Esophagus muscularis mucosa (tissue), 4 donors: ENCODE measurements around the gene GPR4. TPM values are rescaled to one million over a fixed set of nuclear protein-coding genes. Genes with fewer than 3 reads are reported as not detected.

Source experiments
- DNase-seq: peaks from one replicate; pipeline ENCODE4 v3.0.0-alpha.2; 2017; ENCODE audit errors: extremely low spot score
- H3K27ac ChIP-seq, 4 donors: fragments of 200-600 bp; sonication (generic); replicated peaks in 1 of 4; 1 replicate in 3 of 4; 2 replicates in 1 of 4; pipeline ENCODE4 v1.5.1; 2016 to 2019; ENCODE audit warnings: mild to moderate bottlenecking in 1 of 4
- H3K27me3 ChIP-seq, 4 donors: fragments of 200-600 bp; sonication (generic); one replicate each; pipeline versions ENCODE4 v1.5.1 to v1.6.0; 2016 to 2019
- H3K36me3 ChIP-seq, 4 donors: fragments of 200-600 bp; sonication (generic); one replicate each; pipeline ENCODE4 v1.5.1; 2016 to 2019
- H3K4me1 ChIP-seq, 4 donors: fragments of 200-600 bp; sonication (generic); one replicate each; pipeline ENCODE4 v1.5.1; 2016 to 2019
- H3K4me3 ChIP-seq, 4 donors: fragments of 200-600 bp; sonication (generic); 1 replicate in 2 of 4; 2 replicates in 2 of 4; pipeline ENCODE4 v1.5.1; 2016 to 2019; ENCODE audit warnings: mild to moderate bottlenecking in 4 of 4, moderate library complexity in 1 of 4
- H3K9me3 ChIP-seq, 4 donors: fragments of 200-600 bp; sonication (generic); 1 replicate in 3 of 4; 2 replicates in 1 of 4; pipeline ENCODE4 v1.5.1; 2016 to 2019
- CTCF ChIP-seq, 3 experiments: fragments of 200-600 bp in 2 of 3; fragments of 450-650 bp in 1 of 3; sonication (generic) in 2 of 3; IDR thresholded peaks; one replicate each; pipeline ENCODE4 v1.5.1; 2017 to 2019; ENCODE audit warnings: antibody characterized with exemption in 3 of 3, mild to moderate bottlenecking in 2 of 3, moderate library complexity in 1 of 3
- EP300 ChIP-seq: sonication (generic); formaldehyde crosslinking; IDR thresholded peaks from one replicate; pipeline ENCODE4 v1.6.1; 2017; ENCODE audit warnings: antibody characterized with exemption
- POLR2A ChIP-seq: fragments of 450-650 bp; IDR thresholded peaks from one replicate; pipeline ENCODE4 v1.6.1; 2017; ENCODE audit warnings: antibody characterized with exemption, moderate library complexity, mild to moderate bottlenecking, low read depth
- POLR2AphosphoS5 ChIP-seq, 2 donors: sonication (generic); formaldehyde crosslinking; IDR thresholded peaks; one replicate each; pipeline ENCODE4 v1.6.1; 2017; ENCODE audit warnings: antibody characterized with exemption in 2 of 2
- WGBS: methylation state at CpG from one replicate; pipeline ENCODE4 v1.1.5; 2018; 5-methylcytosine and 5-hydroxymethylcytosine counted together
- intact Hi-C: fragments of 100-400 bp; cut with DNase I; formaldehyde crosslinking; loops from one replicate; pipeline ENCODE4 v1.15.1; 2023
- total RNA-seq, 4 donors: library from RNA; depleted of rRNA; stranded (reverse); fragments of >200 nt; gene quantifications; one replicate each; pipeline versions ENCODE4 v1.1.0 to v1.2.1, GENCODE V29; 2016

Gene GPR4
- total RNA-seq, 4 donors from 2014 or later = 0.42 to 6.6 (median 4.8) TPM

GRCh38 chr19:45585158-45585577, 16.8 kb downstream of the GPR4 start:
- Histone ChIP-seq H3K4me3 (peak overlapping the region; percentile 69 to 87 (median 76)), H3K36me3 (peaks cover 0 to 38% (median 0%) of the 10 kb centered on the region in 4 donors), H3K4me1 (peaks cover 12 to 22% (median 17%) of the 10 kb centered on the region in 4 donors), H3K27me3 (peaks cover 0 to under 1% (median 0%) of the 10 kb centered on the region in 4 donors), H3K27ac (peak overlapping the region; percentile 96 to 98 (median 96)), H3K9me3 (no peaks in the 10 kb centered on the region)
- WGBS = 24% methylated on average over 7 of the region's 7 CpGs
- intact Hi-C loops = no loop called here
- TF ChIP-seq CTCF (IDR thresholded peaks at IDR 0.05) = no peak
- no peak for TF ChIP-seq EP300
- TF ChIP-seq POLR2A = no peak
- no peak for TF ChIP-seq POLR2AphosphoS5 (IDR thresholded peaks at IDR 0.05)
- DNase-seq = no peak

- peaks cover 12 to 22% (median 17%) of the 10 kb centered on the region in 4 donors for H3K4me1 ChIP-seq
- intact Hi-C loops = no loop called here
- H3K4me3 ChIP-seq = peak within 1 kb of the TSS; percentile 69 to 87 (median 76)
- peaks cover 0 to 31% (median 0%) of the 10 kb centered on the region in 4 donors for H3K36me3 ChIP-seq
- peak; percentile 100 for DNase-seq
- peak within 1 kb of the TSS; percentile 96 to 98 (median 96) for H3K27ac ChIP-seq
- H3K27me3 ChIP-seq = no peaks in the 10 kb centered on the region
- no peak for TF ChIP-seq POLR2A
- peak in 1 of 3 experiments; percentile 24 for TF ChIP-seq CTCF (IDR thresholded peaks at IDR 0.05)
- peak; percentile 98 for TF ChIP-seq EP300
- TF ChIP-seq POLR2AphosphoS5 (IDR thresholded peaks at IDR 0.05) = peak; percentile 89 to 97
- no peaks in the 10 kb centered on the region for H3K9me3 ChIP-seq
- 0% methylated on average over 48 of the region's 63 CpGs for WGBS
Measured at GRCh38 chr19:45584332-45585157, 17.5 kb downstream of the GPR4 start, which contains the start of gene OPA3. OPA3 (minus strand) TSS chr19:45584802; CDS start chr19:45584764, 38 bp downstream.

GRCh38 chr19:45581576-45581975, 20.4 kb downstream of the GPR4 start:
- intact Hi-C loops = no loop called here
- Histone ChIP-seq H3K9me3 (no peaks in the 10 kb centered on the region), H3K36me3 (peaks cover 0 to 9% (median 0%) of the 10 kb centered on the region in 4 donors), H3K27me3 (no peaks in the 10 kb centered on the region), H3K27ac (no peak overlapping the region), H3K4me1 (peaks cover 33 to 49% (median 41%) of the 10 kb centered on the region in 4 donors), H3K4me3 (no peak overlapping the region)
- DNase-seq = no peak
- TF ChIP-seq POLR2AphosphoS5 (IDR thresholded peaks at IDR 0.05) (no peak), CTCF (IDR thresholded peaks at IDR 0.05) (no peak), POLR2A (no peak), EP300 (no peak)
- 88% methylated on average over 7 of the region's 7 CpGs for WGBS

DNA sequence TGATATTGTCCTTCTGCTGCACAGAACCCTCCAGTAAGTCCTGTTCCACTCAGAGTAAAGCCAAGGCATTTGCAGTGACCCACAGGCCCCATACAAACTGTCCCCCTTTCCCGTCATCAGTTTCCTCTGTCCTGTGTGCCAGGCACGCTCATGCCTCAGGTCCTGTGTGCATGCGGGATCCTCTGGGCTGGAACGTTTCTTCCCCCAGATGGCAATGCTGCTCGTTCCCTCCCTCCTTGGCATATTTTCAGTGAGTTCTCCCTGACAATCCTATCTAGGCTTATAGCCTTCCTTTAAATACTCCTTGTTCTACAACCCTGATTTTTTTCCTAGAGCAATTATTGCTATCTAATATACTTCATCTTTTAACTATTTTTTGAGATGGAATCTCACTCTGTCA, 23.2 kb downstream of the GPR4 start:
- no peaks in the 10 kb centered on the region for H3K27me3 ChIP-seq
- no peaks in the 10 kb centered on the region for H3K9me3 ChIP-seq
- 57% methylated on average over 5 of the region's 5 CpGs for WGBS
- peaks cover 0 to 4% (median 0%) of the 10 kb centered on the region in 4 donors for H3K36me3 ChIP-seq
- H3K27ac ChIP-seq = peak overlapping the region in 2 of 4 donors; percentile 31 to 73
- H3K4me3 ChIP-seq = no peak overlapping the region
- no peak for DNase-seq
- TF ChIP-seq CTCF (IDR thresholded peaks at IDR 0.05) (no peak), EP300 (no peak), POLR2AphosphoS5 (IDR thresholded peaks at IDR 0.05) (no peak), POLR2A (no peak)
- peaks cover 35 to 55% (median 41%) of the 10 kb centered on the region in 4 donors for H3K4me1 ChIP-seq
- intact Hi-C loops = loop anchor here (5.0 kb wide), 1 partner anchor 52 kb away; no protein-coding TSS in a partner anchor
